Retina (tissue), 1 donor: ENCODE measurements around the gene CELF2.

Experiments
- DNase-seq: peaks from one replicate; pipeline ENCODE4 v3.0.0-alpha.2; 2016

The CELF2 gene

GRCh38 chr10:11367505-11367904 is 349.8 kb downstream of the CELF2 start:
- no peak for DNase-seq

DNA sequence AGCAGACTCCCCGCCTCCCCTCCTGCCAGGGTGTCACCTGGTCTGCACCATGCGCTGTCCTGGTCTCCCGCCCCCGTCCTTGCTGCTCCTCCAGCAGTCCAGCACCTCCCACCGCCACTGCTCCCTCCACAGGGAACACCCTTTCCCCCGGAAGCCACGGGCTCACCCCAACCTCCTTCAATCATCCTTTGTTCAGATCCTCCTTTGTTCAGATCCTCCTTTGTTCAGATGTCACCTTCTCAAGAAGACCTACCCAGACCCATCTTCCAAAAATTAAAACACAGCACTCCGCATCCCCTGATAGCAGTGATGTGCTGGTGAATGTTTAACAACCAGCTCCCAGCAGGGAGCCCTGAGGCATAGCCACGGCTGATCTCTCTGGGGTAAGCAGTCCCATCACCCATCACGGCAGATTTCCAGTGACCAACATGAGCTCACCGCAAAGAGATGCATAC is 356.1 kb downstream of the CELF2 start:
- no peak for DNase-seq

- no peak for DNase-seq
Observed at GRCh38 chr10:11377267-11377666, 359.6 kb downstream of the CELF2 start.

DNA sequence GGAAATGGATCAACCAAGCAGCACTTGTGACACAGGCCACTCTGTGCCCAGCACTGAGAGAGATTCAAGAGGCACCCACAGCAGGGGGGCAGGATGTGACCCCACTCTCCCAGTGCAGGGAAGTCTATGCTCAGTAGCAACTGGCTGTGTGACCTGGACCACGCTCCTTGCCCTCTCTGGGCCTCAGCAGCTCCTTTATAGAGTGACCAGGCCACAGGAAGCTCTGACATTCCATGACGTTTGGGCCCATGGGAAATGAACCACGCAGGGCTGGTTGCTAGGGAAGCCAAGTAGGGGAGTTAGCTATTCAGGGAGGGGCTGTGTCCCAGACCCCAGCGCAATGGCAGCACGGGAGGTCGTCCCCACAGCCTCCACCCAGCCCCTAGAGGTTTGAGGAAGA is 361.2 kb downstream of the CELF2 start:
- no peak for DNase-seq

GRCh38 chr10:11379771-11380170 is 362.1 kb downstream of the CELF2 start:
- no peak for DNase-seq

GRCh38 chr10:11381023-11381422 is 363.4 kb downstream of the CELF2 start:
- no peak for DNase-seq

- DNase-seq: no peak
Observed at GRCh38 chr10:11381511-11381910, 363.8 kb downstream of the CELF2 start.

- DNase-seq: no peak
Observed at GRCh38 chr10:11382187-11382586, 364.5 kb downstream of the CELF2 start.

- DNase-seq: no peak
Observed at GRCh38 chr10:11386044-11386443, 368.4 kb downstream of the CELF2 start.
